Endothelial cell of umbilical vein (primary cell): Measurements from ENCODE around the gene OR13J1. TPM values are rescaled to one million over a fixed set of nuclear protein-coding genes. Genes with fewer than 3 reads are reported as not detected.

ENCODE experiments used
- BruUV-seq: library from RNA; stranded (reverse); fragments of 400-500 nt; replicated peaks from 2 replicates; lab custom pipeline; 2021; lab: Mats Ljungman, UMichigan
- CTCF ChIA-PET: fragments of 300-600, 350-600 bp; sonication (Branson Sonifier 250); formaldehyde crosslinking; loops from one replicate; lab custom pipeline; 2021; ENCODE audit warnings: antibody characterized with exemption, inconsistent platforms; lab: Charles Lee
- POLR2A ChIA-PET: fragments of 300-600, 350-600 bp; sonication (Branson Sonifier 250); formaldehyde crosslinking; loops from one replicate; lab custom pipeline; 2021; ENCODE audit warnings: antibody characterized with exemption, inconsistent platforms; lab: Charles Lee
- DNase-seq: peaks from one replicate; pipeline ENCODE4 v3.0.0-alpha.2; 2011; ENCODE audit warnings: low read depth, low spot score
- FAIRE-seq: peaks from 2 replicates; lab custom pipeline; 2011; peaks lifted over from hg19 to GRCh38; lab: Jason Lieb, UNC
- H2AFZ ChIP-seq: 2 replicates; pipeline ENCODE4 v1.6.0; 2012; ENCODE audit warnings: low read depth, low read length, control low read depth, inconsistent platforms
- H3K27ac ChIP-seq: 2 replicates; pipeline ENCODE4 v1.5.1; 2011; ENCODE audit warnings: low read depth, mild to moderate bottlenecking, control low read depth, low read length, moderate library complexity; ENCODE audit not compliant: insufficient read depth
- H3K27me3 ChIP-seq, 2 experiments: 2 replicates each; pipeline versions ENCODE4 v1.6.0 to v1.6.1; 2011; ENCODE audit warnings: low read length in 2 of 2, mixed read lengths in 1 of 2; ENCODE audit not compliant: control insufficient read depth in 2 of 2, insufficient read depth in 2 of 2
- H3K36me3 ChIP-seq, 2 experiments: 2 replicates in 1 of 2; 3 replicates in 1 of 2; pipeline ENCODE4 v1.5.1; 2011; ENCODE audit warnings: low read length in 2 of 2, mild to moderate bottlenecking in 1 of 2, moderate library complexity in 1 of 2; ENCODE audit not compliant: control insufficient read depth in 2 of 2, insufficient read depth in 2 of 2; ENCODE audit errors: extremely low read depth in 1 of 2
- H3K4me1 ChIP-seq: 3 replicates; pipeline ENCODE4 v1.5.1; 2011; ENCODE audit warnings: mild to moderate bottlenecking, low read length; ENCODE audit not compliant: control insufficient read depth, insufficient read depth; ENCODE audit errors: extremely low read depth
- H3K4me2 ChIP-seq: 2 replicates; pipeline ENCODE4 v1.6.1; 2011; ENCODE audit warnings: low read length, control low read depth, mixed read lengths; ENCODE audit not compliant: insufficient read depth
- H3K4me3 ChIP-seq, 3 experiments: fragments of 200-600 bp in 1 of 3; sonication (generic), shearing (Covaris generic) in 1 of 3; replicated peaks in 1 of 3; 2 replicates each; pipeline ENCODE4 v1.5.1; 2011 to 2016; ENCODE audit warnings: control low read depth in 3 of 3, low read length in 3 of 3, mild to moderate bottlenecking in 2 of 3, inconsistent platforms in 1 of 3, low read depth in 1 of 3, moderate library complexity in 1 of 3; ENCODE audit not compliant: insufficient read depth in 1 of 3
- H3K79me2 ChIP-seq: 2 replicates; pipeline ENCODE4 v1.6.0; 2012; ENCODE audit warnings: low read length, inconsistent platforms; ENCODE audit not compliant: control insufficient read depth, insufficient read depth
- H3K9ac ChIP-seq: replicated peaks from 2 replicates; pipeline ENCODE3; 2011; ENCODE audit warnings: low read length, control low read depth; ENCODE audit not compliant: insufficient read depth; ENCODE audit errors: extremely low read depth
- H3K9me1 ChIP-seq: replicated peaks from 3 replicates; pipeline ENCODE4 v1.6.0; 2011; ENCODE audit warnings: mild to moderate bottlenecking, low read length; ENCODE audit not compliant: control insufficient read depth, insufficient read depth; ENCODE audit errors: extremely low read depth
- H3K9me3 ChIP-seq: replicated peaks from 2 replicates; pipeline ENCODE4 v1.5.1; 2012; ENCODE audit warnings: low read length, inconsistent platforms; ENCODE audit not compliant: control insufficient read depth, insufficient read depth
- H4K20me1 ChIP-seq: replicated peaks from 2 replicates; pipeline ENCODE3; 2011; ENCODE audit warnings: mild to moderate bottlenecking, low read length; ENCODE audit not compliant: control insufficient read depth, insufficient read depth; ENCODE audit errors: extremely low read depth
- EZH2 ChIP-seq: IDR thresholded peaks from 2 replicates; pipeline ENCODE4 v1.6.1; 2012; ENCODE audit warnings: borderline replicate concordance, low read depth, mild to moderate bottlenecking, moderate library complexity, low read length, inconsistent platforms; ENCODE audit not compliant: severe bottlenecking
- FOS ChIP-seq: IDR thresholded peaks from 2 replicates; pipeline ENCODE4 v1.6.1; 2011; ENCODE audit warnings: mild to moderate bottlenecking, low read length, moderate library complexity, borderline replicate concordance; ENCODE audit not compliant: insufficient read depth
- GATA2 ChIP-seq: IDR thresholded peaks from 2 replicates; pipeline ENCODE4 v1.7.0; 2011; ENCODE audit warnings: low read depth, mild to moderate bottlenecking, moderate library complexity, mixed read lengths, low read length; ENCODE audit not compliant: insufficient read length, insufficient read depth
- MAX ChIP-seq: IDR thresholded peaks from 2 replicates; pipeline ENCODE4 v1.6.1; 2011; ENCODE audit not compliant: insufficient read depth, insufficient read length
- POLR2A ChIP-seq: IDR thresholded peaks from 2 replicates; pipeline ENCODE4 v1.6.1; 2012; ENCODE audit warnings: low read depth, mild to moderate bottlenecking, control low read depth, low read length
- POLR2AphosphoS5 ChIP-seq: IDR thresholded peaks from 2 replicates; pipeline ENCODE4 v1.6.1; 2012; ENCODE audit warnings: low read depth, mild to moderate bottlenecking, control low read depth, low read length, moderate library complexity; ENCODE audit not compliant: insufficient read depth
- dilution Hi-C: fragments of 300-500 bp; cut with MboI; formaldehyde crosslinking; loops from one replicate; pipeline ENCODE4 v1.15.0; 2019; ENCODE audit warnings: low sequenced_read_pairs; ENCODE audit not compliant: extremely low pct_ligation_motif_present
- intact Hi-C: fragments of 100-400 bp; cut with micrococcal nuclease; formaldehyde crosslinking; loops from one replicate; pipeline ENCODE4 v1.10.0; 2022
- polyA plus RNA-seq, 4 experiments: library from polyadenylated mRNA; depleted of rRNA in 3 of 4; stranded (reverse) in 3 of 4; unstranded in 1 of 4; fragments of >200 nt; gene quantifications; 2 replicates each; pipeline versions ENCODE4 v1.2.1 to v1.2.3, GENCODE V29; 2011 to 2012; ENCODE audit warnings: missing spikeins in 1 of 4
- total RNA-seq: library from RNA; stranded (reverse); gene quantifications from 2 replicates; pipeline ENCODE4 v1.2.3, GENCODE V29; 2021
- TF ChIP-seq, protein P1 (sequence below), 2 donors: IDR thresholded peaks; 1 replicate in 1 of 2; 2 replicates in 1 of 2; pipeline ENCODE4 v1.5.1; 2011; ENCODE audit warnings: low read length in 2 of 2, mild to moderate bottlenecking in 2 of 2, moderate library complexity in 2 of 2, control low read depth in 1 of 2, inconsistent platforms in 1 of 2, low read depth in 1 of 2; ENCODE audit not compliant: insufficient read depth in 1 of 2; ENCODE audit errors: extremely low read depth in 1 of 2

The OR13J1 gene
- total and polyA plus RNA-seq, 2 donors (not counting 3 experiments of a cell fraction or from before 2014, with no cell fraction given), result not detected

DNA sequence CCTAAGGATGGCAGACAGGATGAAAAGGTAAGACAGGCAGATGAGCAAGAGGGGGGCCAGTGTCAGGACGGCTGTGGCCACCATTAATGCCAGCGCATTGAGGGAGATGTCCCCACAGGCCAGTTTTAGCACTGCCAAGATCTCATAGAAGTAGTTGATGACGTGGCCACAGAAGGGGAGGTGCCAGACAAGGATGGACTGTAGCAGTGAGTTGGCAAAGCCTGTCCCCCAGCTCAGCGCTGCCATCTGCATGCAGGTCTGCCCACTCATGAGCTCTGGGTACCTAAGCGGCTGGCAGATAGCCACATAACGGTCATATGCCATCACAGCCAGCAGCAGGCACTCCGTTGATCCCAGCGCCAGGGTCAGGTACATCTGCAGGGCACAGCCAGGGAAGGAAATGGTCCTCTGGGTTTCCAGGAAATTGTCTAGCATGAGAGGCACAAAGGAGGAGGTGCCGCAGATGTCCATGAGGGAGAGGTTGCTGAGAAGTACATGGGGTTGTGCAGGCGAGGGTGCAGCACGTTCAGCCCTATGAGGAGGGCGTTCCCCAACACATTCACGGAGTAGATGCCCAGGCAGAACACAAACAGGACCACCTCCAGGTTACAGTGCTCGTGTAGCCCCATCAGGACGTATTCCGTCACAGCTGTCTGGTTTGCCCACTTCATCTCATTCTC lies 10.8 kb downstream of the OR13J1 start:
- Histone ChIP-seq H3K4me2 (no peak overlapping the region), H3K9me3 (no peaks in the 10 kb centered on the region), H3K36me3 (no peaks in the 10 kb centered on the region), H3K4me3 (no peak overlapping the region), H4K20me1 (no peaks in the 10 kb centered on the region), H3K4me1 (no peaks in the 10 kb centered on the region), H3K79me2 (no peaks in the 10 kb centered on the region), H3K27ac (no peak overlapping the region), H3K27me3 (peaks cover 22 to 51% of the 10 kb centered on the region in 2 experiments), H3K9ac (no peak overlapping the region), H2AFZ (no peak overlapping the region), H3K9me1 (no peaks in the 10 kb centered on the region)
- ChIA-PET CTCF (interaction anchor here (1.0 to 4.8 kb wide), 5 partner anchors 11 to 69 kb away, joined by 3 to 27 read pairs (median 13); partner anchors contain the start of gene OR13J1), POLR2A (no interaction called here)
- no peak for FAIRE-seq
- dilution Hi-C loops, result no loop called here
- DNase-seq, result no peak
- TF ChIP-seq GATA2 (no peak), MAX (no peak), POLR2A (no peak), FOS (no peak), EZH2 (no peak), POLR2AphosphoS5 (no peak)
- TF ChIP-seq, protein P1, sequence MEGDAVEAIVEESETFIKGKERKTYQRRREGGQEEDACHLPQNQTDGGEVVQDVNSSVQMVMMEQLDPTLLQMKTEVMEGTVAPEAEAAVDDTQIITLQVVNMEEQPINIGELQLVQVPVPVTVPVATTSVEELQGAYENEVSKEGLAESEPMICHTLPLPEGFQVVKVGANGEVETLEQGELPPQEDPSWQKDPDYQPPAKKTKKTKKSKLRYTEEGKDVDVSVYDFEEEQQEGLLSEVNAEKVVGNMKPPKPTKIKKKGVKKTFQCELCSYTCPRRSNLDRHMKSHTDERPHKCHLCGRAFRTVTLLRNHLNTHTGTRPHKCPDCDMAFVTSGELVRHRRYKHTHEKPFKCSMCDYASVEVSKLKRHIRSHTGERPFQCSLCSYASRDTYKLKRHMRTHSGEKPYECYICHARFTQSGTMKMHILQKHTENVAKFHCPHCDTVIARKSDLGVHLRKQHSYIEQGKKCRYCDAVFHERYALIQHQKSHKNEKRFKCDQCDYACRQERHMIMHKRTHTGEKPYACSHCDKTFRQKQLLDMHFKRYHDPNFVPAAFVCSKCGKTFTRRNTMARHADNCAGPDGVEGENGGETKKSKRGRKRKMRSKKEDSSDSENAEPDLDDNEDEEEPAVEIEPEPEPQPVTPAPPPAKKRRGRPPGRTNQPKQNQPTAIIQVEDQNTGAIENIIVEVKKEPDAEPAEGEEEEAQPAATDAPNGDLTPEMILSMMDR (IDR thresholded peaks at IDR 0.05; ENCODE audit: extremely low read depth in 1 of 2, insufficient read depth in 1 of 2, low read depth in 1 of 2, low read length in 2 of 2), result no peak
- BruUV-seq, result no TSS peak
- intact Hi-C loops, result no loop called here
